Measurements from ENCODE around the gene XXYLT1.

DNA sequence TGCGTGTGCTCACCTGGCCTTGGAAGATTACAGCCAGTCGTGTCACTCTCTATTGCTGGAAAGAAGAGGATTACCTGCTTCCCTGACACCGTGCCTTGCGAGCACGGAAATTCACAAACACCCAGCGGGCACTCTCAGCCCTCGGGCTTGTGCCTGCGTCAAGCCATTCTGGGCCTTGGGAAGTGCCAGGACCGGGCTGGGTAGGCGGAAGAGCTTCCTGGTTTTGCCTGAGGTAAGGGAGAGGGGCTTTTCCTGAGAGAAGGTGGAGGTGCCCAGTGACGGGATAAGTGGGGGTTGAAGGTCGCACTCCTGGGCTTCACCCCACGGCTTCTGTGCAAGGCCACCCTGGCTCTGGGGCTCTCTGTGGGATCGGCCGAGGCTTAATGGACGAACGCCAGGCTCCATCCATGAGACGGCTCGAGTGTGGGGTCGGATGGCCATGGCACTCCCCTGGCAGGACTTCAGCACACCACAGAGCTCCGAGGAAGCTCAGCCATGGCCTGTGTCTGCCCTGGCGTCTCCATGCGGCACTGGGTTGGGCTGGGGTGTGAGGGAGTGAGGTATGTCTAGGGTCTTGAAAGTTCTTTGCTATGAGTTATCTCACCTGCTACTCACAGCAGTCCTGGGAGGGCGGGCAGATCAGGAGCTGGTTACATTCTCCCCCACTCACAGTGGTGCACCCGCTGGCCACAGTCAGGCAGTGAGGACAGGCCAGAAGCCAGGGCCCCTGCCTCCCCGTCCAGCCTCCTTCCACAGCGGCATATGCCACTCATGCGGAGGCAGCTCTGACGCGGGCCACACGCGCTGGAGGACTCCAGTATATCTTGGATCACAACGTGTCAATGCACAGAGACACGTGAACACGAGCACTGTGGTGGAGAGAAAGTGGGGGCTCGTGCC lies 209.0 kb downstream of the XXYLT1 start:
- no peak for TF ChIP-seq POLR2A (IDR thresholded peaks at IDR 0.05)
- TF ChIP-seq, protein P1, sequence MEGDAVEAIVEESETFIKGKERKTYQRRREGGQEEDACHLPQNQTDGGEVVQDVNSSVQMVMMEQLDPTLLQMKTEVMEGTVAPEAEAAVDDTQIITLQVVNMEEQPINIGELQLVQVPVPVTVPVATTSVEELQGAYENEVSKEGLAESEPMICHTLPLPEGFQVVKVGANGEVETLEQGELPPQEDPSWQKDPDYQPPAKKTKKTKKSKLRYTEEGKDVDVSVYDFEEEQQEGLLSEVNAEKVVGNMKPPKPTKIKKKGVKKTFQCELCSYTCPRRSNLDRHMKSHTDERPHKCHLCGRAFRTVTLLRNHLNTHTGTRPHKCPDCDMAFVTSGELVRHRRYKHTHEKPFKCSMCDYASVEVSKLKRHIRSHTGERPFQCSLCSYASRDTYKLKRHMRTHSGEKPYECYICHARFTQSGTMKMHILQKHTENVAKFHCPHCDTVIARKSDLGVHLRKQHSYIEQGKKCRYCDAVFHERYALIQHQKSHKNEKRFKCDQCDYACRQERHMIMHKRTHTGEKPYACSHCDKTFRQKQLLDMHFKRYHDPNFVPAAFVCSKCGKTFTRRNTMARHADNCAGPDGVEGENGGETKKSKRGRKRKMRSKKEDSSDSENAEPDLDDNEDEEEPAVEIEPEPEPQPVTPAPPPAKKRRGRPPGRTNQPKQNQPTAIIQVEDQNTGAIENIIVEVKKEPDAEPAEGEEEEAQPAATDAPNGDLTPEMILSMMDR (IDR thresholded peaks at IDR 0.05), result no peak

Data from right lobe of liver (tissue), 4 donors.